Prostate gland (tissue), 2 donors: ENCODE data around the gene TM9SF1.

Experiments
- CTCF ChIP-seq, 4 experiments: fragments of 200-600 bp in 2 of 4; fragments of 450-650 bp in 2 of 4; sonication (generic) in 2 of 4; IDR thresholded peaks; 1 replicate in 3 of 4; 2 replicates in 1 of 4; pipeline ENCODE4 v1.5.1; 2016 to 2019; ENCODE audit warnings: antibody characterized with exemption in 4 of 4, mild to moderate bottlenecking in 2 of 4, moderate library complexity in 2 of 4
- POLR2A ChIP-seq: fragments of 450-650 bp; IDR thresholded peaks from one replicate; pipeline ENCODE4 v1.6.1; 2016; ENCODE audit warnings: antibody characterized with exemption, mild to moderate bottlenecking
- POLR2AphosphoS5 ChIP-seq: sonication (generic); formaldehyde crosslinking; IDR thresholded peaks from one replicate; pipeline ENCODE4 v1.6.1; 2017; ENCODE audit warnings: antibody characterized with exemption

DNA sequence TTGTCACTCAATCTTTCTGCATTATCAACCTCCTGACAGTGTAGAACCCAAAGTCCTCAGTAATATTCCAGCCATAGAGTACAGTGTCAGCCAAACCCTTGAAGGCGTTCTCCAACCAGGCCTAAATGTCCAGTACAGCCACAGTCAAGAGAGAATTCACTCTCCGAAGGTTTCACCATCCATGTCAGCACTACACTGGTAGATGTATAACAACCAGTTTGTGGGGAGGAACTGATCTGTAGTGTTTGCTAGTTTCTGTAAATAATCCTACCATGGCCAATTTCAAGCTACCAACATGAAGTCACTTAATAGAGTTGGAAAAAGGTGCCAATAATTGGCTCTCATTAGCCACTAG is 21.1 kb upstream of the TM9SF1 start:
- TF ChIP-seq POLR2A: no peak
- no peak for TF ChIP-seq CTCF (IDR thresholded peaks at IDR 0.05)
- TF ChIP-seq POLR2AphosphoS5: no peak
